Neural progenitor cell (in vitro differentiated cells): ENCODE results near the gene DNAJC15. TPM values are rescaled to one million over a fixed set of nuclear protein-coding genes. Genes with fewer than 3 reads are reported as not detected.

Experiments used
- DNase-seq: peaks from one replicate; pipeline ENCODE4 v3.0.0-alpha.2; 2016; ENCODE audit warnings: low spot score
- H2AFZ ChIP-seq: fragments of 200-600 bp; sonication (generic); replicated peaks from 2 replicates; pipeline ENCODE4 v1.6.1; 2016; ENCODE audit warnings: antibody characterized with exemption
- H3F3A ChIP-seq: fragments of 200-600 bp; sonication (generic); 2 replicates; pipeline ENCODE4 v1.6.1; 2016; ENCODE audit warnings: antibody characterized with exemption, low read depth
- H3K27ac ChIP-seq: fragments of 200-600 bp; sonication (generic); 2 replicates; pipeline ENCODE4 v1.5.1; 2016; ENCODE audit warnings: mild to moderate bottlenecking
- H3K27me3 ChIP-seq: fragments of 200-600 bp; sonication (generic); 2 replicates; pipeline ENCODE4 v1.6.1; 2016; ENCODE audit warnings: mild to moderate bottlenecking, moderate library complexity
- H3K36me3 ChIP-seq: fragments of 200-600 bp; sonication (generic); 2 replicates; pipeline ENCODE4 v1.5.1; 2016
- H3K4me1 ChIP-seq: fragments of 200-600 bp; sonication (generic); 2 replicates; pipeline ENCODE4 v1.6.1; 2016; ENCODE audit warnings: mixed run types
- H3K4me2 ChIP-seq: fragments of 200-600 bp; sonication (generic); 2 replicates; pipeline ENCODE4 v1.6.1; 2016
- H3K4me3 ChIP-seq: fragments of 200-600 bp; sonication (generic); 2 replicates; pipeline ENCODE4 v1.5.1; 2016
- H3K79me2 ChIP-seq: fragments of 200-600 bp; sonication (generic); 2 replicates; pipeline ENCODE4 v1.6.1; 2016; ENCODE audit warnings: low read depth
- H3K9ac ChIP-seq: fragments of 200-600 bp; sonication (generic); 2 replicates; pipeline ENCODE4 v1.6.1; 2016
- H3K9me3 ChIP-seq: fragments of 200-600 bp; sonication (generic); 2 replicates; pipeline ENCODE4 v1.5.1; 2016; ENCODE audit warnings: low read depth
- H4K20me1 ChIP-seq: fragments of 200-600 bp; sonication (generic); 2 replicates; pipeline ENCODE4 v1.6.1; 2016; ENCODE audit warnings: low read depth
- H3K27ac Mint-ChIP-seq: 3 replicates; pipeline ENCODE4 v1.8.0; 2021; ENCODE audit warnings: mixed read lengths
- H3K27me3 Mint-ChIP-seq: 2 replicates; pipeline ENCODE4 v1.8.0; 2022; ENCODE audit warnings: low read depth, mild to moderate bottlenecking, inconsistent platforms, moderate library complexity, mixed read lengths; ENCODE audit not compliant: insufficient read depth
- H3K36me3 Mint-ChIP-seq: 3 replicates; pipeline ENCODE4 v1.8.0; 2021; ENCODE audit warnings: mixed read lengths
- H3K4me1 Mint-ChIP-seq: 3 replicates; pipeline ENCODE4 v1.8.0; 2021; ENCODE audit warnings: mixed read lengths
- H3K4me3 Mint-ChIP-seq: 3 replicates; pipeline ENCODE4 v1.8.0; 2021; ENCODE audit warnings: mild to moderate bottlenecking, moderate library complexity, mixed read lengths
- H3K9me3 Mint-ChIP-seq: 3 replicates; pipeline ENCODE4 v1.8.0; 2020; ENCODE audit warnings: mixed read lengths
- CTCF ChIP-seq: fragments of 200-600 bp; sonication (generic); IDR thresholded peaks from 2 replicates; pipeline ENCODE4 v1.5.1; 2017; ENCODE audit warnings: antibody characterized with exemption, mild to moderate bottlenecking
- EZH2 ChIP-seq: fragments of 200-600 bp; sonication (generic); IDR thresholded peaks from 2 replicates; pipeline ENCODE4 v1.6.1; 2017; ENCODE audit warnings: antibody characterized with exemption, mild to moderate bottlenecking, moderate library complexity
- EZH2phosphoT487 ChIP-seq: fragments of 200-600 bp; sonication (generic); IDR thresholded peaks from 2 replicates; pipeline ENCODE4 v1.6.1; 2017; ENCODE audit warnings: antibody characterized with exemption
- total RNA-seq: library from RNA; depleted of rRNA; stranded (reverse); fragments of >200 nt; gene quantifications from 2 replicates; pipeline ENCODE4 v1.2.3, GENCODE V29; 2015; ENCODE audit warnings: low replicate concordance

DNAJC15 gene
- total RNA-seq, 1 donor from 2014 or later = 3.2 TPM

- H3K36me3 ChIP-seq = no peaks in the 10 kb centered on the region
- H3K4me1 Mint-ChIP-seq = peaks cover 7% of the 10 kb centered on the region
- no peaks in the 10 kb centered on the region for H3K27me3 ChIP-seq
- peak overlapping the region; percentile 48 for H2AFZ ChIP-seq
- H3K4me2 ChIP-seq = peak overlapping the region; percentile 58
- H3K4me1 ChIP-seq = peaks cover 12% of the 10 kb centered on the region
- H4K20me1 ChIP-seq = no peaks in the 10 kb centered on the region
- no peak overlapping the region for H3K9ac ChIP-seq
- H3K9me3 ChIP-seq = no peaks in the 10 kb centered on the region
- H3K9me3 Mint-ChIP-seq = peaks cover 6% of the 10 kb centered on the region
- H3K27me3 Mint-ChIP-seq = peaks cover 11% of the 10 kb centered on the region
- H3K36me3 Mint-ChIP-seq = peaks cover 6% of the 10 kb centered on the region
- H3K79me2 ChIP-seq = no peaks in the 10 kb centered on the region
- no peak overlapping the region for H3K27ac ChIP-seq
- H3F3A ChIP-seq = no peaks in the 10 kb centered on the region
- DNase-seq = no peak
- TF ChIP-seq EZH2 (no peak), EZH2phosphoT487 (no peak), CTCF (no peak)
- H3K4me3 Mint-ChIP-seq = peak overlapping the region; percentile 91
- H3K27ac Mint-ChIP-seq = no peak overlapping the region
- H3K4me3 ChIP-seq = peak overlapping the region; percentile 43
Measured at GRCh38 chr13:43022934-43023288, 475 bp upstream of the DNAJC15 start.

- Histone ChIP-seq H4K20me1 (no peaks in the 10 kb centered on the region), H3F3A (no peaks in the 10 kb centered on the region), H3K27ac (no peak overlapping the region), H3K9me3 (no peaks in the 10 kb centered on the region), H3K4me3 (no peak overlapping the region), H3K4me2 (no peak overlapping the region), H3K36me3 (no peaks in the 10 kb centered on the region), H2AFZ (no peak overlapping the region), H3K9ac (no peak overlapping the region), H3K4me1 (peaks cover 7% of the 10 kb centered on the region), H3K27me3 (no peaks in the 10 kb centered on the region), H3K79me2 (no peaks in the 10 kb centered on the region)
- Mint-ChIP-seq H3K4me3 (no peak overlapping the region), H3K36me3 (peaks cover 6% of the 10 kb centered on the region), H3K9me3 (peaks cover 6% of the 10 kb centered on the region), H3K4me1 (peaks cover 7% of the 10 kb centered on the region), H3K27me3 (peaks cover 13% of the 10 kb centered on the region), H3K27ac (no peak overlapping the region)
- no peak for DNase-seq
- TF ChIP-seq EZH2 (no peak), EZH2phosphoT487 (no peak), CTCF (no peak)
Measured at GRCh38 chr13:43026262-43026661, 2.9 kb downstream of the DNAJC15 start.

DNA sequence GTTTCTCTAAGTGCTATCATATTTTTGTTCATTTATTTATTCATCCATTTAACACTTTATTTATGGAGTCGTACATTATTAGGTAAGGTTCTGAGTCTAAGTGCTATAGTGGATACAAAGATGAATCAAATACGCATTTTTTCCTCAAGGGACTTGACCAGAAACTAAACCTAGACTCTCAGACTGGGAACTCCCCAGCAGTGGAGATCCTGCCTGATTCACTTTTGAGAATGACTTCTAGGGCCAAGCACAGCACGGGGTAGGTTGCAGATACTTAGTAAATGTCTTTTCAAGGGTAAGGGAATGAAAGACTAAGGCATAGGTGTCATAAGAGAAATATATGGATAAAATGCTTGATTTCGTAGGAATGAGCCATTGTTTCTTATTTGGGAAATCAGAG is 7.2 kb downstream of the DNAJC15 start:
- Mint-ChIP-seq H3K36me3 (peaks cover 8% of the 10 kb centered on the region), H3K4me3 (no peak overlapping the region), H3K4me1 (no peaks in the 10 kb centered on the region), H3K27me3 (peaks cover 2% of the 10 kb centered on the region), H3K27ac (no peak overlapping the region), H3K9me3 (peaks cover 10% of the 10 kb centered on the region)
- Histone ChIP-seq H3K4me2 (no peak overlapping the region), H3K4me1 (peaks cover 7% of the 10 kb centered on the region), H3K9ac (no peak overlapping the region), H3K27ac (no peak overlapping the region), H3K4me3 (no peak overlapping the region), H3F3A (no peaks in the 10 kb centered on the region), H3K36me3 (no peaks in the 10 kb centered on the region), H3K79me2 (no peaks in the 10 kb centered on the region), H3K27me3 (no peaks in the 10 kb centered on the region), H2AFZ (no peak overlapping the region), H4K20me1 (no peaks in the 10 kb centered on the region), H3K9me3 (no peaks in the 10 kb centered on the region)
- TF ChIP-seq CTCF (no peak), EZH2 (no peak), EZH2phosphoT487 (no peak)
- DNase-seq = no peak
